ENCODE data around the gene PLAAT3.

The PLAAT3 gene

GRCh38 chr11:63573881-63574855, 40.1 kb downstream of the PLAAT3 start:
- TF ChIP-seq JUND (IDR thresholded peaks at IDR 0.05; ENCODE audit: low read depth), result no peak
- DNase-seq (ENCODE audit: low read depth in 1 of 2, low spot score in 1 of 2), result peak in 1 of 2 experiments; percentile 59
- in situ Hi-C loops (cut with HindIII; ENCODE audit: low pct_unique_long_range_greater_than_20kb, low sequenced_read_pairs), result no loop called here

DNA sequence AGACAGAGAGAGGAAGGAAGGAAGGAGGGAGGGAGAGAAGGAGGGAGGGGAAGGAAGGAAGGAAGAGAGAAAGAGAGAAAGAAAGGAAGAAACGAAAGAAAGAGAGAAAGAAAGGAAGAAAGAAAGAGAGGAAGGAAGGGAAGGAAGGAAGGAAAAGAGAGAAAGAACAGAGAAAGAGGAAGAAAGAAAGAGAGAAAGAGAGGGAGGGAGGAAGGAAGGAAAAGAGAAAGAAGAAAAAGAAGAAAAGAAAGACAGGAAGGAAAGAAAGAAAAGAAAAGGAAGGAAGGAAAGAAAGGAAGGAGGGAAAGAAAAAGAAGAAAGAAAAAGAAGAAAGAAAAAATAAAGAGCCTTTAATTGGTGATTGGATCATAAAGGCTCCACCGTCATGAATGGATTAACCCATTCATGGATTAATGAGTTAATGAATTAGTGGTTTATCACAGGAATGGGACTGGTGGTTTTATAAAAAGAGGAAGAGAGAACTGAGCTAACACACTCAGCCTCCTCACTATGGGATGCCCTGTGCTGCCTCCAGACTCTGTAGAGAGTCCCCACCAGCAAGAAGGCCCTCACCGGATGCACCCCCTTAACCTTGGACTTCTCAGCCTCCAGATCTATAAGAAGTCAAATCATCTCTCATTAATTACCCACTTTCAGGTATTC, 42.1 kb downstream of the PLAAT3 start:
- DNase-seq (ENCODE audit: low read depth in 1 of 2, low spot score in 1 of 2), result no peak
- in situ Hi-C loops (cut with HindIII; ENCODE audit: low pct_unique_long_range_greater_than_20kb, low sequenced_read_pairs), result no loop called here
- TF ChIP-seq JUND (IDR thresholded peaks at IDR 0.05; ENCODE audit: low read depth), result no peak

DNA sequence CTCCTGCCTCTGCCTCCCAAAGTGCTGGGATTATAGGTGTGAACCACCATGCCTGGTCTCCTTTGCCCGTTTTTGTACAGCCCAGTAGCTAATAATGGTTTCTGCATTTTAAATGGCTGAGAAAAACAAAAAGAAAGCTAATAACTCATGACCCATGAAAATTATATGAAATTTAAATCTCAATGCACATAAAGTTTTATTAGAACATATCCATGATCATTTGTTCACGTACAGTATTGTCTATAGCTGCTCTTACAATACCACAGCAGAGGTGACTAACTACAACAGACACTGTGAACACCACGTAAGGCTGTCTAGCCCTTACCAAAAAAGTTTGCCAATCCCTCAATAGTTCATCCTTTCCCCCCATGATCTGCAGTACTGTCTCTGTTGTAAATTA, 44.7 kb downstream of the PLAAT3 start:
- in situ Hi-C loops (cut with HindIII; ENCODE audit: low pct_unique_long_range_greater_than_20kb, low sequenced_read_pairs), result no loop called here
- DNase-seq (ENCODE audit: low read depth in 1 of 2, low spot score in 1 of 2), result no peak
- TF ChIP-seq JUND (IDR thresholded peaks at IDR 0.05; ENCODE audit: low read depth), result no peak

DNA sequence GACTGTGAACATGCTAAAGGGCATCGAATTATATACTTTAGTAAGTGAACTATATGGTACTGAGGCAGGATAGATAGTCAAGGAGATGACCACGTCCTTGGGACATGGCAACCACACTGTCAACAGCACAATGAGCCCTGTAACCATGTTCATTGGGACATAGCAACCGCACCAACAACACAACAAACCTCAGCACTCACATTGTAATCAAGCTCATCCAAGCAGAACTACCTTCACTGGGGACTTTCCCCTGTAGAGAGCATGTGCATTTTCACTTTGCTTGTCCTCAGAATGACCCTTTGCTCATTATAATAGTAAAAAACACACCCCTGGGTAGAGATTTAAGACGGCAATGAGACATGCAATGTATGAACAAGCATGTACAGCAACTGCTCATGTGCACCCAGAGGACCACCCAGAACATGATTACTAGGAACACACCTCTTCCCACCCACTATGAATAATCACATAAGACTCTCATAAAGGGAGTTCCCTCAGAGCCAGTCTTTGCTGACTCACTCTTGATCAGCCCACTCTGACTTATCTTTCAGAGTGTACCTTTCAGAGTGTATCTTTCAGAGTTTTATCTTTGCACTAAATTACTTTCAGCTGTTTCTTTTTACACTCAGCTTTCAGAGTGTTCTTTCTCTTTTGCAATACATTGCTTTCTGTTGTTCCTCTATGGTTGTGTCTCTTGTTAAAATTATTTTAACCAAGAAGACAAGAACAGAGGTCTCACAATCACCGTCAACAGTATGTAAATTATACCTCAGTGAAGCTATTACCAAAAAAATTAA, 47.0 kb downstream of the PLAAT3 start:
- in situ Hi-C loops (cut with HindIII; ENCODE audit: low pct_unique_long_range_greater_than_20kb, low sequenced_read_pairs), result no loop called here
- DNase-seq (ENCODE audit: low read depth in 1 of 2, low spot score in 1 of 2), result peak in 1 of 2 experiments; percentile 65
- no peak for TF ChIP-seq JUND (IDR thresholded peaks at IDR 0.05; ENCODE audit: low read depth)

GRCh38 chr11:63564784-63565350, 49.4 kb downstream of the PLAAT3 start:
- peak in 1 of 2 experiments; percentile 47 for DNase-seq (ENCODE audit: low read depth in 1 of 2, low spot score in 1 of 2)
- no peak for TF ChIP-seq JUND (IDR thresholded peaks at IDR 0.05; ENCODE audit: low read depth)
- in situ Hi-C loops (cut with HindIII; ENCODE audit: low pct_unique_long_range_greater_than_20kb, low sequenced_read_pairs), result no loop called here

GRCh38 chr11:63564056-63564774, 50.0 kb downstream of the PLAAT3 start:
- TF ChIP-seq JUND (IDR thresholded peaks at IDR 0.05; ENCODE audit: low read depth), result no peak
- in situ Hi-C loops (cut with HindIII; ENCODE audit: low pct_unique_long_range_greater_than_20kb, low sequenced_read_pairs), result no loop called here
- DNase-seq (ENCODE audit: low read depth in 1 of 2, low spot score in 1 of 2), result no peak

- in situ Hi-C loops (cut with HindIII; ENCODE audit: low pct_unique_long_range_greater_than_20kb, low sequenced_read_pairs), result no loop called here
- TF ChIP-seq JUND (IDR thresholded peaks at IDR 0.05; ENCODE audit: low read depth), result no peak
- DNase-seq (ENCODE audit: low read depth in 1 of 2, low spot score in 1 of 2), result no peak
These were observed 50.8 kb downstream of the PLAAT3 start, which contains the start of gene PLAAT2 for GRCh38 chr11:63563201-63564055. Gene PLAAT2, minus strand, starts transcription at chr11:63563379. Its CDS starts 55 bp downstream, at chr11:63563324.

DNA sequence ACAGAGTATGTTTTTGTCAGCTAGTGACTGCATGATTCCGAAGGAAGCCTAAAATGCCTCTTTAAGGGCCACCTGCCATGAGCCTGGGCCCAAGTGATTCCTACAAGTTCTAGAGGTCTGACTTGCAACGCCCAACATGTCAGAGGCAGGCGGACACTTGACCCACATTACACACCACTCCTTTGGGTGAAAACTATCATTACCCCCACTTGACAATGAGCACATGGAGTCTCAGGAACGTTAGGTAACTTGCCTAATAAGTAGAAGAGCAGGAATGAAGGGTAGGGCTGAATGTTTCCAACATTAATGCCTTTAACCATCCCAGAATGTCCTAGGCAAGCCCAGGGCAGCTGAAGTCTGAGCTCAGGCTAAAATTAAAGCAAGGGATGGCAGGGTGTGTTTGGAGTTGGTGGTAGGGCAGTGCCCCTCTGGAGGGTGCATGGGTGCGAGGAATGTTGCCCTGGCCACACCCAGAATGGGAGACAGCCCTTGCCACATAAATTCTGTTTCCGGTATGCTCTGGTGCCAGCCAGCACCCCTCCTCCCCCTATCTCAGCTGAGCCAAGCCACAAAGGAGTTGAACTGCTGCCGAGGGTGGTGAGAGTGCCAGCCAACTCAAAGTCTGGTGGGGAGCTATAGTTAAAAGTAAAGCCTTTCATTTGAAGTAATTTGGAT, 53.6 kb downstream of the PLAAT3 start:
- in situ Hi-C loops (cut with HindIII; ENCODE audit: low pct_unique_long_range_greater_than_20kb, low sequenced_read_pairs), result no loop called here
- no peak for TF ChIP-seq JUND (IDR thresholded peaks at IDR 0.05; ENCODE audit: low read depth)
- peak in 1 of 2 experiments; percentile 87 for DNase-seq (ENCODE audit: low read depth in 1 of 2, low spot score in 1 of 2)

DNA sequence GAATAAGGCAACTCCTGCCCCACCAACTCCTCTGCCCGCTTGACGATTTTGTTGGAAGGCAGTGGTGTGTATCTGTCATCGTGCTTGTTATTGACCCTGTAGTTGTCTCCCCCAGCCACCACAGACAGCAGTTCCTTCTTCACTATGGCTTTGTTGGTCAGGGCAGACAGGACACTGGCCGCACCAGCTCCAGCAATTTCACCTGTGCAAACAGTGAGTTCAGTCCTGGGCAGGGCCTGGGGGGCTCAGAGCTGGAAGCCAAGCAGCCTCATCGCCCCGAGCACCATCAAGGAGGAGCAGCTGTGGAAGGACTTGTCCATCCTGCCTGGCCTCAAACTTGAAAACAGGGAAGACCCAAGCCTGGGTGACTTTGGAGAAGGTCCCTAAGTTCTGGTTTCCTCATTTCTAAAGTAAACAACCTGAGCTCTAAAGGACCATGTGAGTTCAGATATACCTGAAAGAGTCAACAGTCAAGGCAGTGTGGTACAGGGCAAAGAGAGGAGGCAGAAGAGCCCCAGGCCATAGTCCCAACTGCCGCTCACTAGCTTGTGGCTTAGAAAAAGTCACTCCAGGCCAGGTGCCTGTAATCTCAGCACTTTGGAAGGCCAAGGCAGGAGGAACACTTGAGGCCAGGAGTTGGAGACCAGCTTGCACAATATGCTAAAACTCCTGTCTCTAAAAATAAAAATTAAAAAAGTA, 55.6 kb downstream of the PLAAT3 start:
- TF ChIP-seq JUND (IDR thresholded peaks at IDR 0.05; ENCODE audit: low read depth), result no peak; the same call in 1 of the 2 replicates
- in situ Hi-C loops (cut with HindIII; ENCODE audit: low pct_unique_long_range_greater_than_20kb, low sequenced_read_pairs), result no loop called here
- peak; percentile 45 to 99 for DNase-seq (ENCODE audit: low read depth in 1 of 2, low spot score in 1 of 2)

DNA sequence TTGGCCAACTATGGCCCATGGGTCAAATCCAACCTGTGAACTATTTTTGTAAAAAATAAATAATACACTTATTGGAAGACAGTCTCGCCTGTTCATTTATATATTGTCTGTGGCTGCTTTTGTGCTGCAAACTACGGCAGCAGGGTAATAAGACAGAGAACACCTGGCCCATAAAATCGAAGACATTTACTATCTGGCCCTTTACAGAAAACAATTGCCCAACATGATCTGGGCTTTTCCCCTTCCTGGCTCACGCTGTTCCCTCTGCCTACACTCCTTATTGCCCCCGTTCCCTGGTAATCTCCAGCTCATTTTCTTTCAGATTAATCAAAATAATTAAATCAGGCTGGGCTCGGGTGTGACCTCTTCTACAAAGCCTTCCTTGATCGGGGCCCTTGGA, 56.7 kb downstream of the PLAAT3 start:
- DNase-seq (ENCODE audit: low read depth in 1 of 2, low spot score in 1 of 2), result no peak
- in situ Hi-C loops (cut with HindIII; ENCODE audit: low pct_unique_long_range_greater_than_20kb, low sequenced_read_pairs), result no loop called here
- TF ChIP-seq JUND (IDR thresholded peaks at IDR 0.05; ENCODE audit: low read depth), result no peak

All from T47D (cell line).